ENCODE data around the gene ACOXL.

ACOXL gene

GRCh38 chr2:110737783-110738182 lies 5.4 kb downstream of the ACOXL start:
- Mint-ChIP-seq H3K4me1 (ENCODE audit: low read depth) (peaks cover 16% of the 10 kb centered on the region), H3K27ac (no peak overlapping the region), H3K27me3 (peaks cover 88% of the 10 kb centered on the region), H3K9me3 (peaks cover 7% of the 10 kb centered on the region), H3K36me3 (ENCODE audit: low read depth) (no peaks in the 10 kb centered on the region), H3K4me3 (no peak overlapping the region)

GRCh38 chr2:110740747-110741349 lies 8.5 kb downstream of the ACOXL start:
- no peaks in the 10 kb centered on the region for H3K36me3 Mint-ChIP-seq (ENCODE audit: low read depth)
- H3K4me3 Mint-ChIP-seq, result no peak overlapping the region
- H3K9me3 Mint-ChIP-seq, result peaks cover 7% of the 10 kb centered on the region
- peaks cover 91% of the 10 kb centered on the region for H3K27me3 Mint-ChIP-seq
- peaks cover 6% of the 10 kb centered on the region for H3K4me1 Mint-ChIP-seq (ENCODE audit: low read depth)
- no peak overlapping the region for H3K27ac Mint-ChIP-seq

GRCh38 chr2:110741491-110741980 lies 9.2 kb downstream of the ACOXL start:
- Mint-ChIP-seq H3K27ac (no peak overlapping the region), H3K4me3 (no peak overlapping the region), H3K4me1 (ENCODE audit: low read depth) (peaks cover 6% of the 10 kb centered on the region), H3K9me3 (peaks cover 7% of the 10 kb centered on the region), H3K27me3 (peaks cover 90% of the 10 kb centered on the region), H3K36me3 (ENCODE audit: low read depth) (no peaks in the 10 kb centered on the region)

GRCh38 chr2:110742412-110742811 lies 10.0 kb downstream of the ACOXL start:
- Mint-ChIP-seq H3K9me3 (peaks cover 7% of the 10 kb centered on the region), H3K4me3 (no peak overlapping the region), H3K27ac (no peak overlapping the region), H3K27me3 (peaks cover 90% of the 10 kb centered on the region), H3K36me3 (ENCODE audit: low read depth) (no peaks in the 10 kb centered on the region), H3K4me1 (ENCODE audit: low read depth) (peaks cover 8% of the 10 kb centered on the region)

- H3K9me3 Mint-ChIP-seq, result peaks cover 5% of the 10 kb centered on the region
- peaks cover 20% of the 10 kb centered on the region for H3K4me1 Mint-ChIP-seq (ENCODE audit: low read depth)
- no peak overlapping the region for H3K27ac Mint-ChIP-seq
- H3K27me3 Mint-ChIP-seq, result peaks cover 90% of the 10 kb centered on the region
- H3K4me3 Mint-ChIP-seq, result no peak overlapping the region
- no peaks in the 10 kb centered on the region for H3K36me3 Mint-ChIP-seq (ENCODE audit: low read depth)
Observed at GRCh38 chr2:110743600-110743999, 11.2 kb downstream of the ACOXL start.

- peaks cover 24% of the 10 kb centered on the region for H3K4me1 Mint-ChIP-seq (ENCODE audit: low read depth)
- no peaks in the 10 kb centered on the region for H3K9me3 Mint-ChIP-seq
- H3K36me3 Mint-ChIP-seq (ENCODE audit: low read depth), result no peaks in the 10 kb centered on the region
- no peak overlapping the region for H3K27ac Mint-ChIP-seq
- no peak overlapping the region for H3K4me3 Mint-ChIP-seq
- peaks cover 86% of the 10 kb centered on the region for H3K27me3 Mint-ChIP-seq
Observed at GRCh38 chr2:110744429-110744828, 12.1 kb downstream of the ACOXL start.

- Mint-ChIP-seq H3K9me3 (no peaks in the 10 kb centered on the region), H3K27me3 (peaks cover 86% of the 10 kb centered on the region), H3K36me3 (ENCODE audit: low read depth) (no peaks in the 10 kb centered on the region), H3K27ac (no peak overlapping the region), H3K4me1 (ENCODE audit: low read depth) (peaks cover 24% of the 10 kb centered on the region), H3K4me3 (no peak overlapping the region)
Observed at GRCh38 chr2:110745048-110745447, 12.7 kb downstream of the ACOXL start.

- H3K9me3 Mint-ChIP-seq, result no peaks in the 10 kb centered on the region
- no peak overlapping the region for H3K4me3 Mint-ChIP-seq
- no peak overlapping the region for H3K27ac Mint-ChIP-seq
- H3K27me3 Mint-ChIP-seq, result peaks cover 74% of the 10 kb centered on the region
- H3K4me1 Mint-ChIP-seq (ENCODE audit: low read depth), result peaks cover 24% of the 10 kb centered on the region
- H3K36me3 Mint-ChIP-seq (ENCODE audit: low read depth), result no peaks in the 10 kb centered on the region
Observed at GRCh38 chr2:110746586-110747521, 14.5 kb downstream of the ACOXL start.

GRCh38 chr2:110747522-110748488 lies 15.4 kb downstream of the ACOXL start:
- Mint-ChIP-seq H3K36me3 (ENCODE audit: low read depth) (no peaks in the 10 kb centered on the region), H3K27ac (peak overlapping the region; percentile 84), H3K27me3 (peaks cover 71% of the 10 kb centered on the region), H3K4me3 (peak overlapping the region; percentile 56), H3K9me3 (no peaks in the 10 kb centered on the region), H3K4me1 (ENCODE audit: low read depth) (peaks cover 18% of the 10 kb centered on the region)

- Mint-ChIP-seq H3K36me3 (ENCODE audit: low read depth) (no peaks in the 10 kb centered on the region), H3K4me1 (ENCODE audit: low read depth) (peaks cover 18% of the 10 kb centered on the region), H3K9me3 (no peaks in the 10 kb centered on the region), H3K4me3 (peak overlapping the region; percentile 56), H3K27me3 (peaks cover 65% of the 10 kb centered on the region), H3K27ac (peak overlapping the region; percentile 84)
Observed at GRCh38 chr2:110748489-110748867, 16.1 kb downstream of the ACOXL start.

- H3K4me1 Mint-ChIP-seq (ENCODE audit: low read depth), result peaks cover 18% of the 10 kb centered on the region
- peaks cover 37% of the 10 kb centered on the region for H3K27me3 Mint-ChIP-seq
- H3K4me3 Mint-ChIP-seq, result no peak overlapping the region
- no peaks in the 10 kb centered on the region for H3K36me3 Mint-ChIP-seq (ENCODE audit: low read depth)
- no peak overlapping the region for H3K27ac Mint-ChIP-seq
- H3K9me3 Mint-ChIP-seq, result no peaks in the 10 kb centered on the region
Observed at GRCh38 chr2:110751642-110752041, 19.3 kb downstream of the ACOXL start.

- Mint-ChIP-seq H3K4me1 (ENCODE audit: low read depth) (peaks cover 12% of the 10 kb centered on the region), H3K4me3 (no peak overlapping the region), H3K27me3 (peaks cover 36% of the 10 kb centered on the region), H3K36me3 (ENCODE audit: low read depth) (no peaks in the 10 kb centered on the region), H3K9me3 (no peaks in the 10 kb centered on the region), H3K27ac (no peak overlapping the region)
Observed at GRCh38 chr2:110752871-110753270, 20.5 kb downstream of the ACOXL start.

GRCh38 chr2:110755491-110756078 lies 23.2 kb downstream of the ACOXL start:
- Mint-ChIP-seq H3K27ac (no peak overlapping the region), H3K4me3 (no peak overlapping the region), H3K36me3 (ENCODE audit: low read depth) (no peaks in the 10 kb centered on the region), H3K4me1 (ENCODE audit: low read depth) (no peaks in the 10 kb centered on the region), H3K9me3 (peaks cover 4% of the 10 kb centered on the region), H3K27me3 (peaks cover 38% of the 10 kb centered on the region)

GRCh38 chr2:110759411-110759810 lies 27.0 kb downstream of the ACOXL start:
- Mint-ChIP-seq H3K36me3 (ENCODE audit: low read depth) (no peaks in the 10 kb centered on the region), H3K27me3 (peaks cover 47% of the 10 kb centered on the region), H3K9me3 (peaks cover 9% of the 10 kb centered on the region), H3K4me3 (no peak overlapping the region), H3K27ac (no peak overlapping the region), H3K4me1 (ENCODE audit: low read depth) (no peaks in the 10 kb centered on the region)

Measured in stimulated activated naive CD8-positive, alpha-beta T cell treated with anti-CD3 and anti-CD28 coated beads, Interleukin-15, Interleukin-2, amounts not matched to agents 100 ng/mL and 50 ng/mL, for 24 hours (primary cell).